GM04504 (cell line): ENCODE measurements around the gene IGFBP3.

Experiments used
- DNase-seq: peaks from one replicate; pipeline ENCODE4 v3.0.0-alpha.2; 2012; ENCODE audit warnings: low read depth

IGFBP3 gene

DNA sequence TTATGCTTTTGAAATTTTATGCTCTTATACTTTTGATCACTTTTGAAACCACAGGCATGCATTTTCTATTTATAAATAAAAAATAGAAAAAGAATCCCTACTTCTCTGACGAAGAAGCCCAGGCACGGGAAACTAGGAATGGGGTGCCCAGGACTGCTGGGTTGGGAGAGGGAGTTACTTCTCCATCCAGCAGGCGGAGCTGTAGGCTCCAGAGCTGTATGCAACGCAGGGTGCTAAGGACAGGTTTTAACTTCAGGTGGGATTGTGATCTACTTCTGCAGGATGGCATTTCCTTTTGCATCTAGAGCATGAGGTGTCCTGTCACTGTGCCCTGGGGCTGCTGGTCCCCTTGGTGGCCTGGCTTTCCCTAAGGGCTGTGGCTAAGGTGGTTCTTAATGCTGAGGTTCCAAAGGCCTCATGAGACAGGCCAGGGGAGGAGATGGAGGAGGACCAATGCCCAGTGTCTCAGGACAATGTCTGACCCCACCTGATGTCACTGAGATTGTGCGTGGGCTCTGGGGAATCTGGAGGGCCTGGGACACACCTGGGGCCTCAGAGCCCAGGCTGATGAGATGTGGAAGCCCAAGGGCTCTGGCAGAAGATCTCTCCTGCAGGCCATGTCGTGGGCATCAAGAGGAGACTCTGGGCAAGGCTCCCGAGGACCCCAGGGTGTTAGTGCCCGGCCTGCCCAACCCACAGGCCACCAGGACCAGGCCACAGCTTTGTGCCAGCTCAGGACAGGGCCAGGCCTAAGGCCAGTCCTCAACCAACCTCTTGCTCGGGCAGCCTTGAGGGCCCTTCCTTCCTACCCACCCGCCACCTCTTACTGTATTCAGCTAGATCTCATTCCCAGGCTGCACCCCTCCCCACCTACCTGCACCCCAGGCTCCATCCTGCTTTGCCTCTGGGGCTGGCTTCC, 48.7 kb downstream of the IGFBP3 start:
- no peak for DNase-seq

DNA sequence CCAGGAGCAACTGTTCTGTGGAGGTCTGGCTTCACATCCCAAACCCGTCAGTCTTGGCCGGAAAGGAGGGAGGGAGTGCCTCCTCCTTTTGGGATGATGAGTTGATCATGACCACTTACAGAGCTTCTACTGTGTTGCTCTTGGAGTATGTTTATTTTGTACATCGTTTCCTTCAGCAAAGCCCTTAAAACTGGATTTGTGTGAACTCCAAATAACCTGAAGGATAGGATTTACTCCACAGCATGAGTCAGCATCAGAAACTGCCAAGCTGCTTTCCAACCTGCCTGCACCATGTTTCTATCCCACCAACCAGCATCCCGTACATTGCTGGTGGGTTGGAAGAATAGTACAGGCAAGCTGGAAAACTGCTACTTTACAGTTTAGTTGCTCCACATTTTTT, 51.6 kb downstream of the IGFBP3 start:
- no peak for DNase-seq

- DNase-seq: no peak
Observed at GRCh38 chr7:45867471-45867870, 53.6 kb downstream of the IGFBP3 start.

DNA sequence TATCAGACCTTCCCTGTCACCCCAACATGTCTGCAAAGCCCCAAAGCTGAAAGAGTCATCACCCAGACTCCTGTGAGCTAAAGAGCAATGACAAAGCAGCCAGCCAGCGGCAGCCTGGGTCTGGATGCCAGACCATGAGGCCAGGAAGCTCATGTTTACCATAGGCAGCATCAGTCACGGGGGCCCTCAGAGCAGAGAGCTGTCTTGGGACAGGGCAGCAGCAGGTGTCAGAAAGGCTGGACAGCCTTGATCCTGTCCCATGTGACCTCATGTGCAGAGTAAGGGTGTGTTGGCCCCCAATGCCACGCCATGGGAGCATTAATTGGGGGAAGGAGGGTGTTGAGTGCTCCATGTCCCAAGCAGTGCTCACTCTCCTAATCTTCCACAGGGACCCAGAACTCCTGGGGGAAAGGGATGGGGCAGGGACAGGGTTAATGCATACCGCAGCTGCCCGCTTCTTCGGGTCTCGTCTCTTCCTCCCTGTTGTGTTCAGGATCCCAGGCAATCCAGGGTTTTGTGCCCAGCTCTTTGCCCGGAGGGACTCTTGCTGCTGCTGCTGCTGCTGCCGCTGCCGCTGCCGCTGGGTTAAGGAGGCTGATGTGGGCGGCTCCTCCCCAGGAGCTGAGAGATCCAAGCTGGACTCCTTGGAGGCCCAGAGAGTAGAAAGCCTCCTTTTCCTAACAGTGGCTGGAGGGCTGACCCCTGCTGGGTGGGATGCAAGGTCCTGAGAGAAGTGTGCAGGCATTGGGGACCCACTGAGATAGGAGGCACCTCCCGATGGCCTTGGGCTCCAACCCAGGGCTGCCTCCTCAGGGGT, 55.3 kb downstream of the IGFBP3 start:
- DNase-seq: no peak

GRCh38 chr7:45863715-45864114, 57.4 kb downstream of the IGFBP3 start:
- no peak for DNase-seq
